Measurements from ENCODE around the gene TTLL6. TPM values are rescaled to one million over a fixed set of nuclear protein-coding genes. Genes with fewer than 3 reads are reported as not detected.
"Not testable (repeated sequence)": the region's sequence is repeated elsewhere in the genome, so short reads cannot be mapped to it uniquely, and the experiment has no call there.

TTLL6 gene
- total and polyA plus RNA-seq, 8 donors: 0.48 to 11.0 (median 1.6) TPM; not detected in 4

DNA sequence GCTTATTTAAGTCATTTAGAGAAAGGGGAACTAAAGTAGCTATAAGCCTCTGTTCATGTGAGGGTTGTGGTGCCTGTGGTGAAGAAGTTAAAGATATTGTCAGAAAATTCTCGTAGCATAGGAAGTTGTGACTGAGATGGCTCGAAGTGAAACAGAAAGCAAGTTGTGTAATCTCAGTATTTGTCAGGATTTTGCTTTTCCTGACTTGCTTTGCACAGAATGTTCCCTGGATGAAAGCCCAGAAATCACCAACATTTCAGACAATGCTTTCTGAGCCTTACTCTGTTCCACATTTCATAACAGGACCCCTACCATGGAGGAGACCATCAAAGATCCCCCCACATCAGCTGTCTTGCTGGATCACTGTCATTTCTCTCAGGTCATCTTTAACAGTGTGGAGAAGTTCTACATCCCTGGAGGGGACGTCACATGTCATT is 24.4 kb upstream of the TTLL6 start:
- H3K9me3 ChIP-seq: no peaks in the 10 kb centered on the region
- peak overlapping the region; percentile 19 to 28 (median 23) for H3K4me3 ChIP-seq
- H3K4me1 ChIP-seq: peaks cover 60 to 75% (median 70%) of the 10 kb centered on the region in 4 donors
- intact Hi-C loops (cut with DNase I; ENCODE audit: low total_unique reads): no loop called here
- peak overlapping the region; percentile 79 to 92 (median 88) for H3K27ac ChIP-seq
- peak in 1 of 2 donors; percentile 73 for DNase-seq
- TF ChIP-seq EP300 (IDR thresholded peaks at IDR 0.05) (peak; percentile 56), POLR2AphosphoS5 (IDR thresholded peaks at IDR 0.05) (peak; percentile 65 to 91 (median 81))
- TF ChIP-seq, protein P1, sequence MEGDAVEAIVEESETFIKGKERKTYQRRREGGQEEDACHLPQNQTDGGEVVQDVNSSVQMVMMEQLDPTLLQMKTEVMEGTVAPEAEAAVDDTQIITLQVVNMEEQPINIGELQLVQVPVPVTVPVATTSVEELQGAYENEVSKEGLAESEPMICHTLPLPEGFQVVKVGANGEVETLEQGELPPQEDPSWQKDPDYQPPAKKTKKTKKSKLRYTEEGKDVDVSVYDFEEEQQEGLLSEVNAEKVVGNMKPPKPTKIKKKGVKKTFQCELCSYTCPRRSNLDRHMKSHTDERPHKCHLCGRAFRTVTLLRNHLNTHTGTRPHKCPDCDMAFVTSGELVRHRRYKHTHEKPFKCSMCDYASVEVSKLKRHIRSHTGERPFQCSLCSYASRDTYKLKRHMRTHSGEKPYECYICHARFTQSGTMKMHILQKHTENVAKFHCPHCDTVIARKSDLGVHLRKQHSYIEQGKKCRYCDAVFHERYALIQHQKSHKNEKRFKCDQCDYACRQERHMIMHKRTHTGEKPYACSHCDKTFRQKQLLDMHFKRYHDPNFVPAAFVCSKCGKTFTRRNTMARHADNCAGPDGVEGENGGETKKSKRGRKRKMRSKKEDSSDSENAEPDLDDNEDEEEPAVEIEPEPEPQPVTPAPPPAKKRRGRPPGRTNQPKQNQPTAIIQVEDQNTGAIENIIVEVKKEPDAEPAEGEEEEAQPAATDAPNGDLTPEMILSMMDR (IDR thresholded peaks at IDR 0.05): no peak
- peaks cover 21 to 44% (median 41%) of the 10 kb centered on the region in 4 donors for H3K36me3 ChIP-seq
- H3K27me3 ChIP-seq: no peaks in the 10 kb centered on the region
- WGBS, 5 donors: 13 to 23% (median 16%) methylated on average over 3 of the region's 3 CpGs

DNA sequence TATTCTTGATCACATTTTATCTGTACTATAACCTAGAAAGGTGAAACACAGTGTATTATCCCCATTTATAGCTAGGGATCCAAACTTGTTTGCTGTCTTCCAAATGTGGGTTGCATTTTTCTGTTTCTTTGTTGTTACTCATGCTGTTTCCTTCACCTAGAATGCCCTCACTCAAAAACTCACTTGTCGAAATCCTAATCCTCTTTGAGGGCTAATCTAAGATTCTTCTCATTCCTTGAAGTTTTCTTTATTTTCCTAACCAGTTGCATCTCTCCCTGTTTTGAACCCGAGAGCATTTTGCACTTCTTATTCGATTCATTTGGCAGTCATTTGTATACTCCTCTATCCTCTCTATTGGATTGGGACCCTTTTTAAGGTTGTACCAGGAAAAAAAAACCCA is 23.4 kb upstream of the TTLL6 start:
- WGBS, 5 donors: 61 to 71% (median 69%) methylated on average over 3 of the region's 3 CpGs
- intact Hi-C loops (cut with DNase I; ENCODE audit: low total_unique reads): no loop called here
- no peak for DNase-seq
- H3K4me3 ChIP-seq: peak overlapping the region in 1 of 4 donors; percentile 28
- no peak for TF ChIP-seq POLR2AphosphoS5 (IDR thresholded peaks at IDR 0.05)
- TF ChIP-seq, protein P1 (IDR thresholded peaks at IDR 0.05): no peak
- H3K9me3 ChIP-seq: no peaks in the 10 kb centered on the region
- H3K27me3 ChIP-seq: no peaks in the 10 kb centered on the region
- H3K36me3 ChIP-seq: peaks cover 17 to 34% (median 32%) of the 10 kb centered on the region in 4 donors
- H3K4me1 ChIP-seq: peaks cover 67 to 85% (median 80%) of the 10 kb centered on the region in 4 donors
- H3K27ac ChIP-seq: peak overlapping the region in 4 of 5 donors; percentile 79 to 92 (median 88)

- Histone ChIP-seq H3K27ac (peak overlapping the region in 3 of 5 donors; percentile 27 to 92 (median 88)), H3K4me1 (peaks cover 81 to 100% (median 95%) of the 10 kb centered on the region in 4 donors)
- intact Hi-C loops (cut with DNase I; ENCODE audit: low total_unique reads); H3K4me3 ChIP-seq; H3K36me3 ChIP-seq; H3K9me3 ChIP-seq; H3K27me3 ChIP-seq: not testable (repeated sequence)
- DNase-seq: peak in 1 of 2 donors; percentile 26
- 65 to 84% (median 80%) methylated on average over 4 of the region's 4 CpGs for WGBS, 5 donors
Measured at GRCh38 chr17:48837458-48837857, 20.4 kb upstream of the TTLL6 start.

DNA sequence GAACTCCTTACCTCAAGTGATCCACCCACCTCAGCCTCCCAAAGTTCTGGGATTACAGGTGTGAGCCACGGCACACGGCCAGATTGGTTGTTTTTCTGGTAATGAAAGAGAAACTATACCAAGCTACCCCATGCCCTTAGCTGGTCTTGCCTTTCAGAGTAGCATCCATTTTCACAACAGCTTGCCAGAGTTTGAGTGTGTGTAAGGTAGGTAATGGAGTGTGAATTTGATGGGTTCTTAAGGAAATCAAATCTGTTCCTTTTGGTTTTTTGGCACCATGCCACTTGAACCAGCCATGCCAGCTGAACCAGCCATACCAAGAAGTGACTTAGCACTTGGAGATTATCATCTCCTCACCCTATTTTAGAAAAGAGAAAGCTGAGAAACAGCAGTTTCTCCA is 18.9 kb upstream of the TTLL6 start:
- DNase-seq: peak in 1 of 2 donors; percentile 49
- H3K36me3 ChIP-seq: no peaks in the 10 kb centered on the region
- H3K27me3 ChIP-seq: no peaks in the 10 kb centered on the region
- H3K27ac ChIP-seq: peak overlapping the region in 3 of 5 donors; percentile 7 to 64 (median 35)
- peaks cover 78 to 94% (median 91%) of the 10 kb centered on the region in 4 donors for H3K4me1 ChIP-seq
- TF ChIP-seq, protein P1 (IDR thresholded peaks at IDR 0.05): no peak
- no peak for TF ChIP-seq POLR2AphosphoS5 (IDR thresholded peaks at IDR 0.05)
- no peak for TF ChIP-seq EP300 (IDR thresholded peaks at IDR 0.05)
- no peak for TF ChIP-seq POLR2A (IDR thresholded peaks at IDR 0.05)
- no peaks in the 10 kb centered on the region for H3K9me3 ChIP-seq
- WGBS, 5 donors: 79 to 86% (median 85%) methylated on average over 2 of the region's 2 CpGs
- no peak overlapping the region for H3K4me3 ChIP-seq
- intact Hi-C loops (cut with DNase I; ENCODE audit: low total_unique reads): no loop called here

DNA sequence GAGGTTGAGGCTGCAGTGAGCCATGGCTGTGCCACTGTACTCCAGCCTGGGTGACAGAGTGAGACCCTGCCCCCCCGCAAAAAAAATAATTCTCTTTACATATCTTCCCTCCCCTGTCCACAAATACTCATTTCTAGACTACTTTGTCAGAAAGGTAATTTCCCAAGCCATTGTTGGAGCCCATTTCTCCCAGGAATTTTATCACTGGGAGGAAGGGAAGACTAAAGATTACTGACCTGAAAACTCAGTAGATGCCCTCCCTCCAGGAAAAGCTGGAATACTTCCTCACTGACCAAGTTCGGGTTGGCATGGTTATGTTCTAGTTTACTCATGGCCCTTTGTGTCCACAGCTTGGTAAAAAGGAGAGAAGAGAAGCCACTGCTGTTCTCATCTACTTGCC is 17.9 kb upstream of the TTLL6 start:
- 43 to 77% (median 60%) methylated on average over 2 of the region's 2 CpGs for WGBS, 5 donors
- intact Hi-C loops (cut with DNase I; ENCODE audit: low total_unique reads): no loop called here

More for the DNA sequence above, 17.9 kb upstream of the TTLL6 start:
- TF ChIP-seq POLR2A (IDR thresholded peaks at IDR 0.05) (no peak), POLR2AphosphoS5 (IDR thresholded peaks at IDR 0.05) (no peak), EP300 (IDR thresholded peaks at IDR 0.05) (no peak)
- TF ChIP-seq, protein P1 (IDR thresholded peaks at IDR 0.05): no peak
- H3K27me3 ChIP-seq: no peaks in the 10 kb centered on the region
- H3K4me3 ChIP-seq: no peak overlapping the region
- H3K27ac ChIP-seq: peak overlapping the region in 1 of 5 donors; percentile 64
- H3K9me3 ChIP-seq: no peaks in the 10 kb centered on the region
- no peak for DNase-seq
- peaks cover 68 to 89% (median 83%) of the 10 kb centered on the region in 4 donors for H3K4me1 ChIP-seq
- no peaks in the 10 kb centered on the region for H3K36me3 ChIP-seq

Measured in stomach (tissue), 9 donors.